PC-9 (cell line): ENCODE measurements around the gene TTBK2. TPM values are rescaled to one million over a fixed set of nuclear protein-coding genes. Genes with fewer than 3 reads are reported as not detected.
A peak's percentile ranks its signal among the peaks of the same experiment; 100 is the strongest.
"Not testable (repeated sequence)": the region's sequence is repeated elsewhere in the genome, so short reads cannot be mapped to it uniquely, and the experiment has no call there.

Experiments used
- BruUV-seq: library from RNA; stranded (reverse); fragments of 400-500 nt; replicated peaks from 2 replicates; lab custom pipeline; 2021; lab: Mats Ljungman, UMichigan
- CTCF ChIA-PET: fragments of 300-600 bp; sonication (Branson Sonifier 250); formaldehyde crosslinking; loops from one replicate; lab custom pipeline; 2022; ENCODE audit warnings: antibody characterized with exemption; lab: Charles Lee
- POLR2A ChIA-PET: fragments of 300-600 bp; sonication (Branson Sonifier 250); formaldehyde crosslinking; loops from one replicate; lab custom pipeline; 2022; ENCODE audit warnings: antibody characterized with exemption; ENCODE audit not compliant: unreplicated experiment; lab: Charles Lee
- DNase-seq, 2 experiments: peaks; one replicate each; pipeline versions ENCODE4 v3.0.0 to v3.0.0-alpha.2; 2015 to 2022; ENCODE audit warnings: mixed read lengths in 1 of 2
- H2AFZ ChIP-seq: fragments of 200-600 bp; sonication (generic); 2 replicates; pipeline ENCODE4 v1.8.1; 2017; ENCODE audit warnings: antibody characterized with exemption
- H3F3A ChIP-seq: fragments of 200-600 bp; sonication (generic); 2 replicates; pipeline ENCODE4 v1.8.1; 2017; ENCODE audit warnings: antibody characterized with exemption, mild to moderate bottlenecking, low read depth; ENCODE audit not compliant: insufficient read depth
- H3K27ac ChIP-seq: fragments of 200-600 bp; sonication (generic); 2 replicates; pipeline ENCODE4 v1.6.1; 2016; ENCODE audit warnings: mixed run types
- H3K27me3 ChIP-seq: fragments of 200-600 bp; sonication (generic); 2 replicates; pipeline ENCODE4 v1.6.1; 2016; ENCODE audit warnings: low read depth, mixed run types; ENCODE audit not compliant: insufficient read depth
- H3K36me3 ChIP-seq: fragments of 200-600 bp; sonication (generic); 2 replicates; pipeline ENCODE4 v1.6.1; 2016; ENCODE audit warnings: low read depth, mixed run types
- H3K4me1 ChIP-seq: fragments of 200-600 bp; sonication (generic); replicated peaks from 2 replicates; pipeline ENCODE4 v1.6.1; 2016; ENCODE audit warnings: mixed run types; ENCODE audit not compliant: insufficient read depth
- H3K4me2 ChIP-seq: fragments of 200-600 bp; sonication (generic); 2 replicates; pipeline ENCODE4 v1.6.1; 2017; ENCODE audit warnings: mixed run types
- H3K4me3 ChIP-seq: fragments of 200-600 bp; sonication (generic); 2 replicates; pipeline ENCODE4 v1.6.1; 2016; ENCODE audit warnings: mixed run types
- H3K79me2 ChIP-seq: fragments of 200-600 bp; sonication (generic); 2 replicates; pipeline ENCODE4 v1.6.1; 2017; ENCODE audit warnings: low read depth, mixed run types
- H3K9me2 ChIP-seq: fragments of 200-600 bp; sonication (generic); 2 replicates; pipeline ENCODE4 v1.8.1; 2017; ENCODE audit warnings: mild to moderate bottlenecking; ENCODE audit not compliant: insufficient read depth
- H3K9me3 ChIP-seq: fragments of 200-600 bp; sonication (generic); 2 replicates; pipeline ENCODE4 v1.8.1; 2016; ENCODE audit warnings: low read depth; ENCODE audit not compliant: insufficient read depth
- H4K20me1 ChIP-seq: fragments of 200-600 bp; sonication (generic); 2 replicates; pipeline ENCODE4 v1.8.1; 2017; ENCODE audit not compliant: insufficient read depth
- CTCF ChIP-seq: fragments of 200-600 bp; sonication (generic); conservative IDR thresholded peaks from 2 replicates; pipeline ENCODE4 v1.6.1; 2017; ENCODE audit warnings: mixed run types, antibody characterized with exemption, mild to moderate bottlenecking, moderate library complexity
- EZH2 ChIP-seq: fragments of 200-600 bp; sonication (generic); IDR thresholded peaks from 2 replicates; pipeline ENCODE4 v1.8.0; 2017; ENCODE audit warnings: antibody characterized with exemption, low read depth
- intact Hi-C: fragments of 100-400 bp; cut with micrococcal nuclease; formaldehyde crosslinking; loops from one replicate; pipeline ENCODE4 v1.10.0; 2022; ENCODE audit not compliant: unreplicated experiment
- total RNA-seq: library from RNA; stranded (reverse); gene quantifications from 2 replicates; pipeline ENCODE4 v1.2.3, GENCODE V29; 2021

Gene TTBK2
- total RNA-seq, 1 experiment from 2014 or later = 22.6 TPM

GRCh38 chr15:42761813-42762212 is 158.8 kb downstream of the TTBK2 start:
- H2AFZ ChIP-seq, H3K4me1 ChIP-seq, POLR2A ChIA-PET, intact Hi-C loops, H3K4me3 ChIP-seq, H3K79me2 ChIP-seq, H3K27me3 ChIP-seq, H4K20me1 ChIP-seq, H3F3A ChIP-seq, DNase-seq, H3K36me3 ChIP-seq, CTCF ChIA-PET, BruUV-seq, H3K27ac ChIP-seq, H3K4me2 ChIP-seq, H3K9me2 ChIP-seq: not testable (repeated sequence)
- H3K9me3 ChIP-seq = peaks cover 13% of the 10 kb centered on the region; the same call in 1 of the 2 replicates

GRCh38 chr15:42760759-42761158 is 159.8 kb downstream of the TTBK2 start:
- H3F3A ChIP-seq = no peaks in the 10 kb centered on the region
- H3K4me2 ChIP-seq = no peak overlapping the region
- intact Hi-C loops = no loop called here
- no peak for DNase-seq
- H3K27me3 ChIP-seq = no peaks in the 10 kb centered on the region
- H3K4me1 ChIP-seq = no peaks in the 10 kb centered on the region
- ChIA-PET CTCF (no interaction called here), POLR2A (no interaction called here)
- no peak for TF ChIP-seq EZH2
- no peak for TF ChIP-seq CTCF
- H2AFZ ChIP-seq = no peak overlapping the region
- BruUV-seq = no TSS peak
- H3K79me2 ChIP-seq = no peaks in the 10 kb centered on the region
- H3K4me3 ChIP-seq = no peak overlapping the region; the same call in 1 of the 2 replicates
- no peaks in the 10 kb centered on the region for H4K20me1 ChIP-seq
- H3K36me3 ChIP-seq = no peaks in the 10 kb centered on the region
- H3K9me3 ChIP-seq = peaks cover 13% of the 10 kb centered on the region; the same call in 1 of the 2 replicates
- H3K9me2 ChIP-seq = no peaks in the 10 kb centered on the region
- H3K27ac ChIP-seq = no peak overlapping the region

GRCh38 chr15:42759093-42759492 is 161.5 kb downstream of the TTBK2 start:
- H3K36me3 ChIP-seq = no peaks in the 10 kb centered on the region

More at GRCh38 chr15:42759093-42759492, 161.5 kb downstream of the TTBK2 start:
- ChIA-PET CTCF (no interaction called here), POLR2A (no interaction called here)
- no TSS peak for BruUV-seq
- no peaks in the 10 kb centered on the region for H3K4me1 ChIP-seq
- H3K27me3 ChIP-seq = no peaks in the 10 kb centered on the region
- no peaks in the 10 kb centered on the region for H4K20me1 ChIP-seq
- H3K9me2 ChIP-seq = no peaks in the 10 kb centered on the region
- H2AFZ ChIP-seq = no peak overlapping the region
- H3K9me3 ChIP-seq = peaks cover 13% of the 10 kb centered on the region; the same call in 1 of the 2 replicates
- no peaks in the 10 kb centered on the region for H3K79me2 ChIP-seq
- no peaks in the 10 kb centered on the region for H3F3A ChIP-seq
- TF ChIP-seq EZH2 (no peak), CTCF (no peak)
- H3K27ac ChIP-seq = no peak overlapping the region
- DNase-seq = peak in 1 of 2 experiments; percentile 5
- no peak overlapping the region for H3K4me3 ChIP-seq
- intact Hi-C loops = no loop called here
- no peak overlapping the region for H3K4me2 ChIP-seq
